ENCODE measurements around the gene ERC1.

- TF ChIP-seq CTCF (IDR thresholded peaks at IDR 0.05; ENCODE audit: extremely low read depth in 1 of 2, insufficient read depth in 1 of 2, low read depth in 1 of 2, low read length in 2 of 2) (no peak), MYC (IDR thresholded peaks at IDR 0.05; ENCODE audit: low read depth, low read length) (no peak), POLR2AphosphoS5 (IDR thresholded peaks at IDR 0.05; ENCODE audit: insufficient read depth, low read depth, low read length) (no peak), EZH2 (IDR thresholded peaks at IDR 0.05; ENCODE audit: borderline replicate concordance, low read depth, low read length, severe bottlenecking) (no peak), GATA2 (IDR thresholded peaks at IDR 0.05; ENCODE audit: insufficient read depth, insufficient read length, low read depth, low read length) (no peak)
- TF ChIP-seq, protein P1, sequence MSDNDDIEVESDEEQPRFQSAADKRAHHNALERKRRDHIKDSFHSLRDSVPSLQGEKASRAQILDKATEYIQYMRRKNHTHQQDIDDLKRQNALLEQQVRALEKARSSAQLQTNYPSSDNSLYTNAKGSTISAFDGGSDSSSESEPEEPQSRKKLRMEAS (IDR thresholded peaks at IDR 0.05; ENCODE audit: insufficient read depth, insufficient read length) = no peak
Observed at GRCh38 chr12:1083889-1084262, 92.9 kb downstream of the ERC1 start.
